ENCODE measurements around the gene SLC37A2. TPM values are rescaled to one million over a fixed set of nuclear protein-coding genes. Genes with fewer than 3 reads are reported as not detected.

Gene SLC37A2
- total RNA-seq, 1 experiment from 2014 or later, result 10.2 TPM

DNA sequence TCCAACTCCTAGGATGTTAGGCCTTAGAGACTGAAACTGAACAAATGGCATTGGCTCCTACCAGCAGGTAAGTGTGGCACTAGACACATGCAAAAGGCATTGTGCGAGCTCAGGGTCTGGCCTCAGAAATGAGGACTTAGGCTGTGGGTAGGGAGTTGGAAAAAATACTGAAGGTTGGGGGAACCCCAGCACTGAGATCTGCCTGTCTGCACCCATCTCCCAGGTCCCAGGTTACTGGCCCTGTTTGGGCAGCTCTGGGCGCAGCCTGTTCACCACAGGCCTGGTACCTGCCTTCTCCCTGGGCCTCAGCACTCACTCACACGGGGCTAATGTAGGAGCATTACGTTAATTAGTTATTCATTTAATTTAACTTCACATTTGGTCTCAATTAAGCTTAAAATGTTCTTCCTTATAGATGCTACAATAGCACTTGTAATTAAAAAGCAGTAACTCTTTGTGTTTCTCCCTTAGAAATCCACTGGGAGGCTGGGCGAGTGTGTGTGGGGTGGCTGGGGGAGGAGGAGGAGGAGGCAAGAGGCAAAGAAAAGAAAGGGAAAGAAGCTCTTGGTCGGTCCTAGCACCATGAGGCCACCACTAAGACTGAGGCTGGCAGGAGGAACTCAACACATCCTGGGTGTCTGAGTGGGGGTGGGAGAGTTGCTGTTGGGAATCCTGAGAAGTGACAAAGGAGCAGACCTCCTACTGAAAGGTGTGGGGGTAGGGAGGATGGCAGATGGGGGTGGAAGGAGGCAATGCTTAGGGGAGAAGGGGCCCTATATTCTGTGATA, 29.0 kb downstream of the SLC37A2 start:
- no peak overlapping the region for H3K4me3 ChIP-seq (ENCODE audit: low read length)
- H3K4me1 ChIP-seq (ENCODE audit: insufficient read depth, low read length), result peaks cover 8% of the 10 kb centered on the region; the same call in 1 of the 2 replicates
- H3K4me2 ChIP-seq (ENCODE audit: low read length), result no peak overlapping the region
- CTCF ChIA-PET, result interaction anchor here (0.7 to 1.2 kb wide), 2 partner anchors 9 to 32 kb away, joined by 3 to 10 read pairs; no protein-coding TSS in a partner anchor
- no peaks in the 10 kb centered on the region for H4K20me1 ChIP-seq (ENCODE audit: low read length)
- BruUV-seq (replicated peaks), result no TSS peak
- intact Hi-C loops (cut with micrococcal nuclease), result loop anchor here (1.0 kb wide), 4 partner anchors 49 to 257 kb away; no protein-coding TSS in a partner anchor
- no peaks in the 10 kb centered on the region for H3K79me2 ChIP-seq (ENCODE audit: low read length)
- no peak overlapping the region for H3K9ac ChIP-seq (ENCODE audit: low read length)
- H3F3A ChIP-seq (ENCODE audit: low read length, unreplicated experiment), result no peaks in the 10 kb centered on the region
- DNase-seq (no peak), ATAC-seq (peak; percentile 13; the same call in 1 of the 2 replicates)
- H3K27me3 ChIP-seq (ENCODE audit: low read length), result no peaks in the 10 kb centered on the region
- H3K9me3 ChIP-seq (ENCODE audit: low read length), result no peaks in the 10 kb centered on the region
- no peak overlapping the region for H3K27ac ChIP-seq (ENCODE audit: low read length)
- POLR2A ChIA-PET (ENCODE audit: unreplicated experiment), result interaction anchor here (0.7 kb wide), 1 partner anchor 342 kb away, joined by 3 read pairs; no protein-coding TSS in a partner anchor
- H3K36me3 ChIP-seq (ENCODE audit: low read depth, low read length), result peaks cover 1% of the 10 kb centered on the region; the same call in 1 of the 2 replicates
- no peaks in the 10 kb centered on the region for H3K9me2 ChIP-seq (replicated peaks; ENCODE audit: low read length)
- H2AFZ ChIP-seq (ENCODE audit: low read length), result no peak overlapping the region
- no peak for TF ChIP-seq EZH2phosphoT487 (IDR thresholded peaks at IDR 0.05; ENCODE audit: borderline replicate concordance, low read length)
- TF ChIP-seq, protein P1, sequence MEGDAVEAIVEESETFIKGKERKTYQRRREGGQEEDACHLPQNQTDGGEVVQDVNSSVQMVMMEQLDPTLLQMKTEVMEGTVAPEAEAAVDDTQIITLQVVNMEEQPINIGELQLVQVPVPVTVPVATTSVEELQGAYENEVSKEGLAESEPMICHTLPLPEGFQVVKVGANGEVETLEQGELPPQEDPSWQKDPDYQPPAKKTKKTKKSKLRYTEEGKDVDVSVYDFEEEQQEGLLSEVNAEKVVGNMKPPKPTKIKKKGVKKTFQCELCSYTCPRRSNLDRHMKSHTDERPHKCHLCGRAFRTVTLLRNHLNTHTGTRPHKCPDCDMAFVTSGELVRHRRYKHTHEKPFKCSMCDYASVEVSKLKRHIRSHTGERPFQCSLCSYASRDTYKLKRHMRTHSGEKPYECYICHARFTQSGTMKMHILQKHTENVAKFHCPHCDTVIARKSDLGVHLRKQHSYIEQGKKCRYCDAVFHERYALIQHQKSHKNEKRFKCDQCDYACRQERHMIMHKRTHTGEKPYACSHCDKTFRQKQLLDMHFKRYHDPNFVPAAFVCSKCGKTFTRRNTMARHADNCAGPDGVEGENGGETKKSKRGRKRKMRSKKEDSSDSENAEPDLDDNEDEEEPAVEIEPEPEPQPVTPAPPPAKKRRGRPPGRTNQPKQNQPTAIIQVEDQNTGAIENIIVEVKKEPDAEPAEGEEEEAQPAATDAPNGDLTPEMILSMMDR (conservative IDR thresholded peaks at IDR 0.05; ENCODE audit: low read depth, low read length), result no peak
- TF ChIP-seq EZH2 (IDR thresholded peaks at IDR 0.05; ENCODE audit: low read length, unreplicated experiment), result no peak

DNA sequence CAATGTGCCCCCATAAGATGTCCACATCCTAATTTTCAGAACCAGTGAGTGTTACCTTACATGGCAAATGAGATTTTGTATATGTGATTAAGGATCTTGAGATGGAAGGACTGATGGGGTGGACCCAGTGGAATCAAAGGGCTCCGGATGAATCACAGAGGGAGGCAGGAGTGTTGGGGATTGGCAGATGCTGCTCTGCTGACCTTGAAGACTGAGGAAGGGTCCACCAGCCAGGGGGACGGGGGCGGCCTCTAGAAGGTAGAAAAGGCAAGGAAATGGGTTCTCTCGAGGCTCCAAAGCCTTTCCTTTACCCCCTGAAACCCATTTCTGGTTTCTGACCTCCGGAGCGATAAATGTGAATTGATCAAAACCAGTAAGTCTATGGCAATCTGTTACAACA, 29.6 kb downstream of the SLC37A2 start:
- Histone ChIP-seq H3K36me3 (ENCODE audit: low read depth, low read length) (peaks cover 5% of the 10 kb centered on the region; the same call in 1 of the 2 replicates), H3K4me1 (ENCODE audit: insufficient read depth, low read length) (peaks cover 8% of the 10 kb centered on the region; the same call in 1 of the 2 replicates), H3K4me2 (ENCODE audit: low read length) (no peak overlapping the region), H3K9me3 (ENCODE audit: low read length) (no peaks in the 10 kb centered on the region), H3K27me3 (ENCODE audit: low read length) (no peaks in the 10 kb centered on the region), H4K20me1 (ENCODE audit: low read length) (no peaks in the 10 kb centered on the region), H3K79me2 (ENCODE audit: low read length) (no peaks in the 10 kb centered on the region), H3K9me2 (replicated peaks; ENCODE audit: low read length) (no peaks in the 10 kb centered on the region), H2AFZ (ENCODE audit: low read length) (no peak overlapping the region), H3K9ac (ENCODE audit: low read length) (no peak overlapping the region), H3F3A (ENCODE audit: low read length, unreplicated experiment) (no peaks in the 10 kb centered on the region), H3K4me3 (ENCODE audit: low read length) (no peak overlapping the region), H3K27ac (ENCODE audit: low read length) (no peak overlapping the region)
- BruUV-seq (replicated peaks), result no TSS peak
- TF ChIP-seq, protein P1 (conservative IDR thresholded peaks at IDR 0.05; ENCODE audit: low read depth, low read length), result no peak
- TF ChIP-seq EZH2phosphoT487 (IDR thresholded peaks at IDR 0.05; ENCODE audit: borderline replicate concordance, low read length) (no peak), EZH2 (IDR thresholded peaks at IDR 0.05; ENCODE audit: low read length, unreplicated experiment) (no peak)
- intact Hi-C loops (cut with micrococcal nuclease), result no loop called here
- CTCF ChIA-PET, result no interaction called here
- DNase-seq (no peak), ATAC-seq (no peak)
- POLR2A ChIA-PET (ENCODE audit: unreplicated experiment), result no interaction called here

DNA sequence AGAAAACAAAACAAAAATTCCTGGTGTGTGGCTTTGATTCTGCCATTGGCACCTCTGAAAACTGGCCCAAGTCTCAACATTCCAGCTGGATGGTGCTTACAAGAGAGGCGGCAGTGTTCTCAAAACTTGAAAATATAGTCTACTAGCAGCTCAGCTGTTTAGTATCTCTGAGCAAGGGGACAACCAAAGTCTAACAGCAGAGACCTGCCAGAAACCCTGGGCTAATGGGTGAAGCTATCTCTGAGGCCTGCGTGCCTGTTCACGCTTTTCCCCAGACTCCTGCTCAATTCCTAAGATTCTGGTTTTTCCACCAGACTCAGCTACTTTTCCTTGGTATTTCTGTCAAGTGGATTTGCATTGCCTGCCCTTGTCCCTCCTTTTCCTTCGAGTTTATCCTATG, 30.4 kb downstream of the SLC37A2 start:
- Histone ChIP-seq H3K9me2 (replicated peaks; ENCODE audit: low read length) (no peaks in the 10 kb centered on the region), H3K27ac (ENCODE audit: low read length) (no peak overlapping the region), H3K36me3 (ENCODE audit: low read depth, low read length) (peaks cover 5% of the 10 kb centered on the region; the same call in 1 of the 2 replicates), H3K9me3 (ENCODE audit: low read length) (no peaks in the 10 kb centered on the region), H3K4me3 (ENCODE audit: low read length) (no peak overlapping the region), H2AFZ (ENCODE audit: low read length) (no peak overlapping the region), H3F3A (ENCODE audit: low read length, unreplicated experiment) (no peaks in the 10 kb centered on the region), H3K79me2 (ENCODE audit: low read length) (no peaks in the 10 kb centered on the region), H3K4me1 (ENCODE audit: insufficient read depth, low read length) (peaks cover 8% of the 10 kb centered on the region; the same call in 1 of the 2 replicates), H3K4me2 (ENCODE audit: low read length) (no peak overlapping the region), H4K20me1 (ENCODE audit: low read length) (no peaks in the 10 kb centered on the region), H3K9ac (ENCODE audit: low read length) (no peak overlapping the region), H3K27me3 (ENCODE audit: low read length) (no peaks in the 10 kb centered on the region)
- ChIA-PET POLR2A (ENCODE audit: unreplicated experiment) (no interaction called here), CTCF (no interaction called here)
- intact Hi-C loops (cut with micrococcal nuclease), result no loop called here
- TF ChIP-seq EZH2phosphoT487 (IDR thresholded peaks at IDR 0.05; ENCODE audit: borderline replicate concordance, low read length) (no peak), EZH2 (IDR thresholded peaks at IDR 0.05; ENCODE audit: low read length, unreplicated experiment) (no peak)
- TF ChIP-seq, protein P1 (conservative IDR thresholded peaks at IDR 0.05; ENCODE audit: low read depth, low read length), result no peak
- DNase-seq (no peak), ATAC-seq (no peak)
- no TSS peak for BruUV-seq (replicated peaks)

Measured in PC-3 (cell line).